Left ventricle myocardium inferior (tissue), 1 donor: ENCODE measurements around the gene ZNF41. TPM values are rescaled to one million over a fixed set of nuclear protein-coding genes. Genes with fewer than 3 reads are reported as not detected.
A peak's percentile ranks its signal among the peaks of the same experiment; 100 is the strongest.
"Not testable (repeated sequence)": the region's sequence is repeated elsewhere in the genome, so short reads cannot be mapped to it uniquely, and the experiment has no call there.

Source experiments
- DNase-seq: peaks from one replicate; pipeline ENCODE4 v3.0.0-alpha.2; 2020
- H3K27ac ChIP-seq: fragments of 200-600 bp; replicated peaks from 2 replicates; pipeline ENCODE4 v1.8.0; 2021
- H3K27me3 ChIP-seq: fragments of 200-600 bp; 2 replicates; pipeline ENCODE4 v1.8.0; 2021; ENCODE audit warnings: low read depth
- H3K36me3 ChIP-seq: fragments of 200-600 bp; 2 replicates; pipeline ENCODE4 v1.8.0; 2021
- H3K4me1 ChIP-seq: fragments of 200-600 bp; 2 replicates; pipeline ENCODE4 v1.8.0; 2021
- H3K4me3 ChIP-seq: fragments of 200-600 bp; 2 replicates; pipeline ENCODE4 v1.8.0; 2021; ENCODE audit warnings: mild to moderate bottlenecking, moderate library complexity
- H3K9me3 ChIP-seq: fragments of 200-600 bp; replicated peaks from 2 replicates; pipeline ENCODE4 v1.8.0; 2021
- intact Hi-C: fragments of 100-400 bp; cut with micrococcal nuclease; formaldehyde crosslinking; loops from one replicate; pipeline ENCODE4 v1.11.0; 2022
- total RNA-seq: library from RNA; stranded (reverse); fragmentation: NEBNext Ultra II Directional; extraction: Animal tissue kit (Norgen Biotek cat#: 25700); gene quantifications from one replicate; pipeline ENCODE4 v1.2.1, GENCODE V29; 2021
- TF ChIP-seq, protein P1 (sequence below): fragments of 200-600 bp; IDR thresholded peaks from 2 replicates; pipeline ENCODE4 v1.8.0; 2021; ENCODE audit warnings: antibody characterized with exemption, mild to moderate bottlenecking, borderline replicate concordance
- donor health status: DM: no; HTN: yes; CAD: no; lungs with severe emphysema.

The ZNF41 gene
- total RNA-seq, 1 donor from 2014 or later = 16.1 TPM

DNA sequence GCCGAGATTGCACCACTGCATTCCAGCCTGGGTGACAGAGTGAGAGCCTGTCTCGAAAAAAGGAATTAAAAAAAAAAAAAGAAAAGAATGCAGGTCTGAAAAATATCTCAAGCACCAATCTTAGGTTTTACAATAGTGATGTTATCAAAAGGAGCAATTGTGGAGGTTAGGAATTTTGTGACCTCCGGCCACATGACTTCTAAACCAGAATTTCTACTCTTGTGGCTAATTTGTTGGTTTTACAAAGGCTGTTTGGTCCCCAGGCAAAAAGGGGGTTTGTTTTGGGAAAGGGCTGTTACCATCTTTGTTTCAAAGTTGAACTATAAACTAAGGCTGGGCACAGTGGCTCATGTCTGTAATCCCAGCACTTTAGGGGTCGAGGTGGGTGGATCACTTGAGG is 15.4 kb upstream of the ZNF41 start:
- no peak overlapping the region for H3K27ac ChIP-seq
- intact Hi-C loops = no loop called here
- H3K4me3 ChIP-seq = no peak overlapping the region
- TF ChIP-seq, protein P1, sequence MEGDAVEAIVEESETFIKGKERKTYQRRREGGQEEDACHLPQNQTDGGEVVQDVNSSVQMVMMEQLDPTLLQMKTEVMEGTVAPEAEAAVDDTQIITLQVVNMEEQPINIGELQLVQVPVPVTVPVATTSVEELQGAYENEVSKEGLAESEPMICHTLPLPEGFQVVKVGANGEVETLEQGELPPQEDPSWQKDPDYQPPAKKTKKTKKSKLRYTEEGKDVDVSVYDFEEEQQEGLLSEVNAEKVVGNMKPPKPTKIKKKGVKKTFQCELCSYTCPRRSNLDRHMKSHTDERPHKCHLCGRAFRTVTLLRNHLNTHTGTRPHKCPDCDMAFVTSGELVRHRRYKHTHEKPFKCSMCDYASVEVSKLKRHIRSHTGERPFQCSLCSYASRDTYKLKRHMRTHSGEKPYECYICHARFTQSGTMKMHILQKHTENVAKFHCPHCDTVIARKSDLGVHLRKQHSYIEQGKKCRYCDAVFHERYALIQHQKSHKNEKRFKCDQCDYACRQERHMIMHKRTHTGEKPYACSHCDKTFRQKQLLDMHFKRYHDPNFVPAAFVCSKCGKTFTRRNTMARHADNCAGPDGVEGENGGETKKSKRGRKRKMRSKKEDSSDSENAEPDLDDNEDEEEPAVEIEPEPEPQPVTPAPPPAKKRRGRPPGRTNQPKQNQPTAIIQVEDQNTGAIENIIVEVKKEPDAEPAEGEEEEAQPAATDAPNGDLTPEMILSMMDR = no peak
- no peaks in the 10 kb centered on the region for H3K4me1 ChIP-seq
- H3K27me3 ChIP-seq = no peaks in the 10 kb centered on the region
- no peaks in the 10 kb centered on the region for H3K36me3 ChIP-seq
- DNase-seq = no peak
- H3K9me3 ChIP-seq = no peaks in the 10 kb centered on the region

DNA sequence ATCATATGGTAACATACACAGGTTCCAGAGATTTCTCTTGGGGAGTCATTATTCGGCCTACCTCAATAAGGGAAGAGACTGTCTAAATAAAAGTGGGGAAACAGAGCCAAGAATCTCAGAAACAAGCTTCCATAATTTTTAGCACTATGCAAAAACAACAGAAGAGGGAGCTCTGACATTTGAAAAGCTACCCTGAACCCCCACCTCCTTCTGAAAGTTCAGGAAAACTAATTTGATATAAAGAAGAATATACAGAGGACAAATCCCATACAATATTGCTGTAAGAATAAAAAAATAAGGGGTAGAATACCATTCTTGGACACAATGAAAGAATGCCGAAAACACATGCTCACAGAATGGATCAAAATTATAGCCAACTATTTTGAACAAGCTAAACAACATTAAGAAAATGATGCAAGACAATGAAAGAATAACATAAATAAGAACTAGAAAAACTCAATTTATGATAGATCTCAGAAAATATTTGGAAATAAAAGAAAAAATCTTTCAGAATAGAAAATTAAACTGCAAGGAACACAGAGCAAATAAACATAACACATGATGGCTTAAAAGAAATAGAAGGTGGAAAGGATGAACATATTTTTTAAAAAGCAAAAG is 14.4 kb upstream of the ZNF41 start:
- Histone ChIP-seq H3K27me3 (no peaks in the 10 kb centered on the region), H3K4me1 (no peaks in the 10 kb centered on the region), H3K9me3 (no peaks in the 10 kb centered on the region), H3K27ac (no peak overlapping the region), H3K36me3 (no peaks in the 10 kb centered on the region), H3K4me3 (no peak overlapping the region)
- DNase-seq = no peak
- intact Hi-C loops = no loop called here
- TF ChIP-seq, protein P1 = peak; percentile 42

DNA sequence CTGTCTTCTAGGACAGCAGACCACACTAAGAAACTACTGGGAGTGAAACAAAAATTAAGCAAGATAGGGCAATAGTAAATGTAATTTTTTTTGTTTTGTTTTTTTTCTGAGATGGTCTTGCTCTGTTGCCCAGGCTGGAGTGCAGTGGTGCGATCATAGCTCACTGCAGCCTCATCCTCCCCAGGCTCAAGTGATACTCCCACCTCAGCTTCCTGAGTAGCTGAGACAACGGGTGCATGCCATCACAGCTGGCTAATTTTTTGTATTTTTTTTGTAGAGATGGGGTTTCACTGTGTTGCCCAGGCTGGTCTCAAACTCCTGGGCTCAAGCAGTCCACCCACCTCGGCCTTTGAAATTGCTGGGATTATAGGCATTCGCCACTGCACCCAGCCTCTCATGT is 9.1 kb upstream of the ZNF41 start:
- DNase-seq, H3K36me3 ChIP-seq, H3K9me3 ChIP-seq, H3K27ac ChIP-seq, H3K27me3 ChIP-seq, H3K4me3 ChIP-seq, H3K4me1 ChIP-seq, intact Hi-C loops: not testable (repeated sequence)

DNA sequence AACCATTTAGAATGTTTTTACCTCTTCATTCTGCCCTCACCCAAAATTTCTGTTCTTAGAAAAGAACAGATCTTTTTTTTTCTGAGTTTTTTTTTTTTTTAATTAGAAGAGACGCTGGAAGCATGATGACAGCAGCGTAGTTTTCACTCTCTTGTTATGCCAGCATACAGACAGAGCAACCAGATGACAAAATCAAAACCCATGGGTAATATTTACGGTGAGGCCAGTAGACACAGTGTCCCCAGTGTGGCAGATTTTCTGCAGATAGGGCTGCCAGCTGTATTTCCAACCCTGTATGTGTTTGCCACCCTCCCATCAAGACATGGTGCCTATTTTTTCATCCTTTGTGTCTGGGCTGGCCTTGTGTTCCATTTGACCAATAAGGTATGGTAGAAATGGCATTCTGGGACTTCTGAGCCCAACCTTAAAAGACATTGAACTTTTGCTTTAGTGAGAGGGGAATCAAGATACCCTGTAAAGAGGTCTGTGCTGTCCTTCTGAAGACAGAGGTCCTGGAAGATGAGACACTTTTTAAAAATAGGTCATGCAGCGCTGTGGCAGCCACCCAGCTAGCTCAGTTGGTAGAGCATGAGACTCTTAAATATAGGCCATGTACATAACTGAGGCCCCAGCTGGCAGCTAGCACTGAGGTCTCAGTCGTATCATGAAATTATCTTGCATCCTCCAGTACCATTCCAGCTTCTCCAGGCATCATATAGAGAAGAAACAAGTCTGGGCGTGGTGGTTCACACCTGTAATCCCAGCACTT is 6.7 kb upstream of the ZNF41 start:
- Histone ChIP-seq H3K4me1 (peaks cover 7% of the 10 kb centered on the region), H3K27me3 (no peaks in the 10 kb centered on the region), H3K9me3 (no peaks in the 10 kb centered on the region), H3K36me3 (no peaks in the 10 kb centered on the region), H3K27ac (peak overlapping the region; percentile 80), H3K4me3 (no peak overlapping the region)
- peak; percentile 46 for DNase-seq
- intact Hi-C loops = no loop called here
- TF ChIP-seq, protein P1 = no peak

DNA sequence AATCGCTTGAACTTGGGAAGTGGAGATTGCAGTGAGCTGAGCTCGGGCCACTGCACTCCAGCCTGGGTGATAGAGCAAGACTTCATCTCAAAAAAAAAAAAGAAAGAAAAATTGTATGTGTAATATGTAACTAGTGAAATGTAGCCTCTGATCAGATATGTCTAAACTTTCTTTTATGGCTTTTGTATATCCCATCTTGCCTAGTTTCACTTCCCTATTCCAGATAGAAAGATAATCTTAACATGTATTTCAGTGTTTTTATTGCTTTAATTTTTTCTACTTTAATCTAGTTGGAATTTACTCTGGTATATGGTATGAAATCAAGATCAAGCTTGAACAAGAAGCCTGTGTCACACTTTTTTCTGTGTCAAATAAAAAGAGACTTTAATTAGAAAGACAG is 1.9 kb upstream of the ZNF41 start:
- Histone ChIP-seq H3K27me3 (no peaks in the 10 kb centered on the region), H3K9me3 (no peaks in the 10 kb centered on the region), H3K27ac (peak overlapping the region; percentile 98), H3K4me1 (peaks cover 16% of the 10 kb centered on the region), H3K4me3 (peak overlapping the region; percentile 81), H3K36me3 (no peaks in the 10 kb centered on the region)
- TF ChIP-seq, protein P1 = no peak
- intact Hi-C loops = no loop called here
- DNase-seq = no peak
